Measurements from ENCODE around the gene PTPRA.
"Not testable (repeated sequence)": the region's sequence is repeated elsewhere in the genome, so short reads cannot be mapped to it uniquely, and the experiment has no call there.

PTPRA gene

DNA sequence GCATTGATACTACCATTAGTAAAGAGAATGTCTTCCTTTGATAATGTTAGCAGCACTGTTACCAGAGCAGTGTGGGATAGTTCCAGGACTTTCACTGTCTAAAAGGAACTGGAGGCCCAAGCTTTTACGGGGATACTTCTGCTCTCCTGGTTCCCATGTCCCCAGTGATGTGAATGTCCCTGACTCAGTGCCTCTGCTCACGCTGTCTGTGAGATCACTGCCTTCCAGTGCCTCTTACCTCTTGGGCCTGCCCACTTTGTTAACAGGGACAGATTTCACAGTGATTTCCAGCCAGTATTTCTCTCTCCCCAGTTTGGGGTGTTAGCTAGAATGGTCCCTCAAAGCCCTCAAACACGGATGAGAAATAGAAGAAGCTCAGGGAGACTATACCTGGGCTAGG is 14.4 kb downstream of the PTPRA start:
- DNase-seq (ENCODE audit: low read depth in 3 of 3, low spot score in 1 of 3) = no peak

DNA sequence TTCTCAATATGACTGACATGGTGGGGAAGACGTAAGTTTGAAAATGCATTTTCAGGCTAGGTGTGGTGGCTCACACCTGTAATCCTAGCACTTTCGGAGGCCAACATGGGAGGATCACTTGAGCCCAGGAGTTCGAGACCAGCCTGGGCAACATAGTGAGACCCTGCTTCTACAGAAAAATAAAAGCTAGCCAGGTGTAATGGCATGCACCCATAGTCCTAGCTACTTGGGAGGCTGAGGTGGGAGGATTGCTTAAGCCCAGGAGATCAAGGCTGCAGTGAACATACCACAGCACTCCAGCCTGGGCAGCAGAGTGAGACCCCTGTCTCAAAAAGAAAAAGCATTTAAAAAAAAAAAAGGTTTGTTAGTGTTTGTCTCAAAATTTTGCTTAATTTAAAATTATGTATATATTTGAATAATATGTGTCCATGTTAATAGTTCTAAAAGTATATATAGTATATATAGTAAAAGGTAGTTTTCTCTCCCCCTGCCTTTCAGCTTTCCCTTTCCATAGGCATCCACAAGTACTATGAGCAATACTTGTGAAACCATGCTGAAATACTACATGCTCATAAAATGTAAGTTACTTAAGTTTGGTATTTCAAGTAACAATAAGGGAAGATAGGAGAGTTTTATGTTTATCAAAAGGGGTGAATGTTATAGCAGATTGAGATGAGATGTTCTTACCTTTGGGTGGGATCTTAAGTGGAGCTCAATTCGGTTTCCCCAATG is 15.1 kb downstream of the PTPRA start:
- DNase-seq (ENCODE audit: low read depth in 3 of 3, low spot score in 1 of 3) = no peak

DNA sequence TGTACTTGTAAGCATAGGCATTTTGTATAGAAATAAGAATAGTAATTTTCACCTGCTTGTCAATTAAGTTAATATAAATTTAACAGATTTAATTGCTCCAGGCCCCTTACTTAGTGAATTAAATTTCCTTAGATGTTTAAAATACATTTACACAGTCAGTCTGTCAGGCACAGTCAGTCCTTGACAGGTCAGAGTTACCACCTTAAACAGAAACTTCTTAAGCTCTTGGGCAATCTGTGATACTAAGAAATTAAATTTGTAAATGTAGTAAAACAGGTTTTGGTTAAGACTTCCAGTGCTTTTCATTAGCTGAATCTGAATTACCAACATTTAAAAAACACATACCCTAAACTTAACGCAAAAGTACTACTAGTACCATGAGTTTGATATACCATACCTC is 15.9 kb downstream of the PTPRA start:
- no peak for DNase-seq (ENCODE audit: low read depth in 3 of 3, low spot score in 1 of 3)

DNA sequence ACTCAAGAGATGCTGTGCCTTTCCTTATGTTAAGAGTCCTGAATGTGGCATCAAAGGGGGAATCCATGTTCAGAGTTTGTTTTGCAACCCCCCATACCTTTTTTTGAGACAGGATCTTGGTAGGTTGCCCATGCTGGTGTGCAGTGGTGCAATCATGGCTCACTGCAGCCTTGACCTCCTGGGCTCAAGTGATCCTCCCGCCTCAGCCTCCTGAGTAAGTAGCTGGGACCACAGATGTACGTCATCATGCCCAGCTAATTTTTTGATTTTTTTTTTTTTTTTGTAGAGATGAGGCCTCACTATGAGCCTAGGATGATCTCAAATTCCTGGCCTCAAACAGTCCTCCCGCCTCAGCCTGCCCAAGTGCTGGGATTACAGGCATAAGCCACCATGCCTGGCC is 16.5 kb downstream of the PTPRA start:
- DNase-seq (ENCODE audit: low read depth in 3 of 3, low spot score in 1 of 3) = no peak

DNA sequence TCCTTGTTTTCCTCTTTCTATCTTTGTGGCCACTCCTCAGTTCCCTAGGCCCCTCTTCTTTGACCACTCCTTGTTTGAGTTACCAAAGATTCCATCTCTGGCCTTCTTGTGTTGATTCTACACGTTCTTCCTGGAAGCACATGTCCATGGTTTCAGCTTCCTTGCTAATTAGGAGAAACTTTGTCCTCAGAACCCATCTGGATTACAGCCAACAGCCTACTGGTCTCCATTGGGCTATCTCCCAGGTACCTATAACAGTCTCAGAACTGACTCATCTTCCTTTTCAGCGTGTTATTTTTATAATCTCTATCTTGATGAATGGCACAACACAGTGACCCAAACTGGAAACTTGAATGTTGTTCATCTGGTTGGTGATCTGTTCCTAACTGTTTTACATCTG is 17.5 kb downstream of the PTPRA start:
- DNase-seq (ENCODE audit: low read depth in 3 of 3, low spot score in 1 of 3) = no peak

DNA sequence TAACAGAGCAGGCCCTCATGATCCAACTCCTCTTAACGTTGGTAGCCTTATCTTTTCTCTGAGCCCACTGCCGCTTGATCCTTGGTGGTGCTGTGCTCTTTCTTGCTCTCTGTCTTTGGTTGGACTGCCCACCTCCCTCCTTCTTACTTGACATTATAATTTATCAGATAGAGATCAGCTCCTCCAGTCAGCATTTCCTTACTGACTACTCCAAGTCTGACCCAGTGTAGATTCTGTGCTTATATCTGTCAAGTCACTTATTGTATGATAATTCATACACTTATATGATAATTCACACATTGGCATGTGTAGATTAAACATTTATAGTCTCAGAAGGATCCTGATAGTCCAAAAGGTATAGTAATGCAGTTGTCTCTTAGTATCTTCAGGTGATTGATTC is 18.1 kb downstream of the PTPRA start:
- DNase-seq (ENCODE audit: low read depth in 3 of 3, low spot score in 1 of 3) = no peak

DNA sequence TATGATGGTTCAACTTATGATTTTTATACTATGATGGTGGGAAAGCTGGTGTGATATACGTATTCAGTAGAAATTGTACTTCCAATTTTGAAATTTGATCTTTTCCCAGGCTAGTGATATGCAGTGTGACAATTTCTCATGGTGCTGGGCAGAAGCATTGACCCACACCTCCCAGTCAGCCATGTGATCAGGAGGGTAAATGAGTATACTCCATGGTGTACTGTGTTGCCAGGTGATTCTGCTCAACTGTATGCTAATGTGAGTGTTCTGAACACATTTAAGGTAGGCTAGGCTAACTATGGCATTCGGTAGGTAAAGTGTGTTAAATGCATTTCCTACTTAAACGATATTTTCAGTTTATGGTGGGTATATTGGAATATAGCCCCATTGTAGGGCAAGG is 19.1 kb downstream of the PTPRA start:
- DNase-seq (ENCODE audit: low read depth in 3 of 3, low spot score in 1 of 3) = no peak

DNA sequence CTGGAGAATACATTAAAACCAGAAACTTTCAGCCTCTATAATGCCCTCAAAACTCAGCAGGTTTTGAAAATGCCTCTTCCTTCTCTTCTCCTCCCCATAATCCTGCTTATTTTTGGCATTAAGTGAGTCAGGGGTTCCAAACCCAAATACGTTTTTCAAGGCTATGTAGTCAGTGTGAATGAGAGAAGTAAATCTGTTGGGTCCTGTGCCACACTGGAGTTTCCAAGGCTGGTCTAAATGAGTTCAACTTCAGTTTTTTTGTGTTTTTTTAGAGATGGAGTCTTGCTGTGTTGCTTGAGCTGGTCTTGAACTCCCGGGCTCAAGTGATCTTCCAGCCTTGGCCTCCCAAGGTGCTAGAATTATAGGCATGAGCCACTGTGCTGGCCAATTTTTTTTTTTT is 20.9 kb downstream of the PTPRA start:
- no peak for DNase-seq (ENCODE audit: low read depth in 3 of 3, low spot score in 1 of 3)

DNA sequence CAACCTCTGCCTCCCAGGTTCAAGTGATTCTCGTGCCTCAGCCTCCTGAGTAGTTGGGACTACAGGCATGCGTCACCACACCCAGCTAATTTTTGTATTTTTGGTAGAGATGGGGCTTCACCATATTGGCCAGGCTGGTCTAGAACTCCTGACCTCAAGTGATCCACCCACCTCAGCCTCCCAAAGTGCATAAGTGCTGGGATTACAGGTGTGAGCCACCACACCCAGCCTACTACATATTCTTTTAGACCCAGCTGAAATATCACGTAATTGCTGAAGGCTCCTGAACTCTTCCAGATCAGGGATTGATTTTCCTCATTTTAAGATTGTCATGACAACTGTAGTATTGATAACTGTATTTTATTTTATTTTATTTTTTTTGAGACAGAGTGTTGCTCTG is 21.9 kb downstream of the PTPRA start:
- DNase-seq (ENCODE audit: low read depth in 3 of 3, low spot score in 1 of 3) = not testable (repeated sequence)

DNA sequence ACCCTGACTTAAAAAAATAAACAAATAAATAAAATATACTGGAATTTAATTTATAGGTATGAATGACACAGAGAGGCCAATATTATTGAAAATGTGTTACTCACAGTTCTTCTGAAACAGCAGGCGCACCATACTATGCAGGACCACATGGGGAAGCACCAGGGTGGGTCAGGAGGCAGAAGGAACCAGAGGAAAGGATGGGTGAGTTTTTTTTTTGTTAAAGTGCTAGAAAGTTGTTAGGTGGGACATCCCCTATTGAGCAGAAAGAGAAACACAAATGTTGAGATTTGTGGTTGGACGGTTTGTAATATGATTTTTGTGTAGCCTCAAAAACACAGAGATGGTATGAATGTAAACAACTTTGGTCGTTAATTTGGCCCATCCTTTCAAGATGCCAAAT is 26.0 kb downstream of the PTPRA start:
- no peak for DNase-seq (ENCODE audit: low read depth in 3 of 3, low spot score in 1 of 3)

DNA sequence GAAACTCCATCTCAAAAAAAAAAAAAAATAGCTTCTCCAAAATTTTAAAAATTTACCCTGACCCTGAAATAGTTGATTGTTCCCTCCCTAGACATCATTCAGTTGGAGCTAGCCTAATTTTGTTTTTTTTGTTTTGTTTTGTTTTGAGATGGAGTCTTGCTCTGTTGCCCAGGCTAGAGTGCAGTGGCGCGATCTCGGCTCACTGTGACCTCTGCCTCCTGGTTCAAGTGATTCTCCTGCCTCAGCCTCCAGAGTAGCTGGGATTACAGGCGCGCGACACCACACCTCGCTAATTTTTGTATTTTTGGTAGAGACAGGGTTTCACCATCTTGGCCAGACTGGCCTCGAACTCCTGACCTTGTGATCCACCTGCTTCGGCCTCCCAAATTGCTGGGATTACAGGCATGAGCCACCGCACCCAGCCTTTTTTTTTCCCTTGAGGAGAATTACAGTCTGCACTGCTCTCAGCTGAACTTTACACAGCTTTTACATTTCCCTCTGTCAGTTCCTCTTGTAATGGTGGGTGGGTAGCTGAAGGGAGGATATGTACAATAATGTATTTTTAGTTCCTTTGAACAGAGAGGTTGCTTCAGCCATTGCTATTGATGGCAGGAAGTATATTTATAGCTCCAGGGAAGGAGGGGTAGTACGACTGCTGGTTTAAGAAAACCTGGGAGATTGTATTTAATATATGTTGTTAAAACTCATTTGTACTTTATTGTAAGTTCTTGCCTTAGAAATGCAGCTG is 27.7 kb downstream of the PTPRA start:
- DNase-seq (ENCODE audit: low read depth in 3 of 3, low spot score in 1 of 3) = no peak

DNA sequence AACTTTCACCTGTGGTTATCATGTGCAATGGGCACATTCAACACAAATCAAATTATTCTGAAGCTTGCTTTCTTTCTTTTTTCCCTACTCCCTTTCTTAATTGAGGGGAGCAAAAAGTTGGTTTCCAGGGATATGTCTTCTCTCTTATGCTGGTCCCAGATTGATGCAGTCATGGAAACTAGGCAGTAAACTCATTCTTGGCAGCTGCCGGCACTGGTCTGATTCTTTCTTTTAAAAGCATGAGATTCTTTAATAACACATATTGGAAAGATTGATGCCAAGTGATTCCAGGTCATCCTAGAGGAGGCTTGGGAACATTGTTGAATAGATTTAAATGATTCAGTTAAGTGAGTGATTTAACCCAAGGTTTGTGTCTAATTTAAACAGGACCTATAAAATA is 29.0 kb downstream of the PTPRA start:
- DNase-seq (ENCODE audit: low read depth in 3 of 3, low spot score in 1 of 3) = no peak

DNA sequence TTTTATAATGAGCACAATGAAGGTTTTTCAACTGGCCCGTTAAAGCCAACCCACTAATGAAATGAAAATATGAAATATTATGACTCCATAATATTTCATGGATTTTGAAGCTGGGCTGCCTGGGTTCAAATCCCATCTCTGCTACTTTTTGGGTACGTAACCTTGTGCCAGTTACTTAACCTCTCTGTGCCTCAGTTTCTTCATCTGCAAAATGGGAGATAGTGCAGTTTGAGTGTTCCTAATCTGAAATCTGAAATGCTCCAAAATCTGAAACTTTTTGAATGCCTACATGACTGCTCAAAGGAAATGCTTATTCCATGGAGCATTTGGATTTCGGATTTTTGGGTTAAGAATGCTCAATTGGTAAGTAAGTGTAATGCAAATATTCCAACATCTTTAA is 29.5 kb downstream of the PTPRA start:
- no peak for DNase-seq (ENCODE audit: low read depth in 3 of 3, low spot score in 1 of 3)

DNA sequence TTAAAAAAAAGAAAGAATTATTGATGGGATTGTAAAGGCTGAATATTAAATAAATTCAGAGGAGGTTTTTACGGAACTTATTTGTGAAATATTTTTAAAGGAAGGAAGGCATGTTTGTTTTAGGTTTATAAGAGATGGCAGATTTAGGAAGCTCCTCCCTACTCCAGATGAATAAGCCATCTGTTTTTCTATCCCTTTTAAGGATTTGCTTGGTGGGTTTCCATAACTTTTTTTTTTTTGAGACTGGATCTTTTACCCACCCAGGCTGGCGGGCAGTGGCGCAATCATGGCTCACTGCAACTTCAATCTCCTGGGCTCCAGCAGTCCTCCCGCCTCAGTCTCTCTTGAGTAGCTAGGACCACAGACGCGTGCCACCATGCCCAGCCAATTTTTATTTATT is 30.4 kb downstream of the PTPRA start:
- DNase-seq (ENCODE audit: low read depth in 3 of 3, low spot score in 1 of 3) = no peak

DNA sequence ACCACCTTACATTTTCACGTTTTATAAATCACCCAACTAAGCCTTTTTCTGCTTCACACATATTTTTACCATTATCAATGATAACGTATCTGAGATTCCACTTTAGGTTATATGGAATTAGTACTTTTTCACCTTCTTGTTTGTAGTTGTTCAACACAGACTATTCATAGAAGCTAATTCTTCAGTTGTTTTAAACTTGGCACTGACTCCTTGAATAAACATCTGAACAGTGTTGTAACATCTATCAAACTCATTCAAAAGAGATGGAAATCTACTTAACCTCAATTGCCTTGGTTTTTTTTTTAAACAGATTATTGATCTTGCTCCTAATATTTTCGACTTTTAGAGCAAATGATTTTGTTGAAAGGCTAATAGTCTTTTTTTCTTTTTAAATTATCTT is 34.2 kb downstream of the PTPRA start:
- DNase-seq (ENCODE audit: low read depth in 3 of 3, low spot score in 1 of 3) = no peak

DNA sequence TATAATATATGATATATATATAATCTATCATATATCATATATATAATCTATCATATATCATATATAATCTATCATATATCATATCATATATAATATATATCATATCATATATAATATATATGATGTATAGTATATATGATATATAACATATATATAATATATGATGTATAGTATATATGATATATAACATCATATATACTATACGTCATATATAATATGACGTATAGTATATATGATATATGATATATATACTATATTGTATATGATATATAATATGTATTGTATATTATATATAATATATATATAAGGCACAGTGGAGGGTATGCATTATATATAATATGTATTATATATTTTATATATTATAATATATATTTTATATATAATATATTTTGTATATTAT is 36.7 kb downstream of the PTPRA start:
- no peak for DNase-seq (ENCODE audit: low read depth in 3 of 3, low spot score in 1 of 3)

DNA sequence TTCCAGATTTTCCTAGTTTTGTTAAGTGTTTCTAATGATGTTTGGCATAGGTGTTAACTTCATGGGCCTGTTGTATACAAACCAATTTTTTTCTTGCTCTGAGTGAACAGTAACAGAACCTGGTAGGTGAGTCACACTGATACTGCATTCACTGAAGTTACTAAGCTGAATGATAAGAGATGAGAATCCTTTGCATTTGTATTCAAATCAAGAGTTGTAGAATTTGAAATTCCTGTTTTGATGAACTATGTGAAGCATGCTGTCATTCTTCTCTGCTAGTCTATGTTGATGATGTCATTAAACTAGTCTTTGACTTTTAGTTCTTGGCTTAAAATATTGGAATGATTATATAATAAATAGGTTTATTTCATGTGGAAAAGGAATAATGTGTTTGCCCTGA is 37.9 kb downstream of the PTPRA start:
- no peak for DNase-seq (ENCODE audit: low read depth in 3 of 3, low spot score in 1 of 3)

DNA sequence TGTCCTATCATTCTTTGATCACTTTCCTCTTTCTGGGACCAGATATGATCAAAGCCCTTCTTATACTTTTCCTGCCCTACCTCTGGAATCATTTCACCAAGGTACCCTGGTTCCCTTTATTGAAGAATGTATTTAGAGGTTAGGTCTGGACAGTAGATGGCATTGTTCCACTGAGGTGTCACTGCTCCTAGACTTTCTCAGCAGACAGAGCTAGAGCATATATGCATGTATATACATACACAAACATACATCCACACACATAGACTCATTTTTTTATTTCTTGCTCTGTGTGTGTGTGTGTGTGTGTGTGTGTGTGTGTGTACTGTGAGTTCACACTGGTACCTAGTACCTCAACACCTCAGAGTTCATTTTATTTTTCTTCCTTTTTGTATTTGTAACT is 40.9 kb downstream of the PTPRA start:
- no peak for DNase-seq (ENCODE audit: low read depth in 3 of 3, low spot score in 1 of 3)

DNA sequence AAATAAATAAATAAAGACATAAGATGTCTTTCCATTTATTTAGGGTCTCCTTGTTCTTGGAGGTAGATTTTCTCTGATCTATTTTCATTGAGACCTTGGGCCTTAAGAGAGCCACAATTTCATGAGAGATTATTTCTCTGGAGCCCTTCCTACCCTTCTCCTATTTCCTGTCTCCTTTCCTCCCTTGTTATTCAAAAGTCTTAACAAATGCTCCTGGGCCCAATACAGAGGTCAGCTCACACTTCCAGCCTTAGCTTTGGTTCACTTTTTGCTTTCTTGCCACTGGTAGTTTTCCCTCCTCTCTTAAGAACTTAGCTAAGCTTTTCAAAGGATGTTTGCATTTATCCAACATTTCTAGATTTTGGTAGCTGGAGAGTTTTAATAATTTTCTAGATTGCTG is 44.0 kb downstream of the PTPRA start:
- DNase-seq (ENCODE audit: low read depth in 3 of 3, low spot score in 1 of 3) = no peak

DNA sequence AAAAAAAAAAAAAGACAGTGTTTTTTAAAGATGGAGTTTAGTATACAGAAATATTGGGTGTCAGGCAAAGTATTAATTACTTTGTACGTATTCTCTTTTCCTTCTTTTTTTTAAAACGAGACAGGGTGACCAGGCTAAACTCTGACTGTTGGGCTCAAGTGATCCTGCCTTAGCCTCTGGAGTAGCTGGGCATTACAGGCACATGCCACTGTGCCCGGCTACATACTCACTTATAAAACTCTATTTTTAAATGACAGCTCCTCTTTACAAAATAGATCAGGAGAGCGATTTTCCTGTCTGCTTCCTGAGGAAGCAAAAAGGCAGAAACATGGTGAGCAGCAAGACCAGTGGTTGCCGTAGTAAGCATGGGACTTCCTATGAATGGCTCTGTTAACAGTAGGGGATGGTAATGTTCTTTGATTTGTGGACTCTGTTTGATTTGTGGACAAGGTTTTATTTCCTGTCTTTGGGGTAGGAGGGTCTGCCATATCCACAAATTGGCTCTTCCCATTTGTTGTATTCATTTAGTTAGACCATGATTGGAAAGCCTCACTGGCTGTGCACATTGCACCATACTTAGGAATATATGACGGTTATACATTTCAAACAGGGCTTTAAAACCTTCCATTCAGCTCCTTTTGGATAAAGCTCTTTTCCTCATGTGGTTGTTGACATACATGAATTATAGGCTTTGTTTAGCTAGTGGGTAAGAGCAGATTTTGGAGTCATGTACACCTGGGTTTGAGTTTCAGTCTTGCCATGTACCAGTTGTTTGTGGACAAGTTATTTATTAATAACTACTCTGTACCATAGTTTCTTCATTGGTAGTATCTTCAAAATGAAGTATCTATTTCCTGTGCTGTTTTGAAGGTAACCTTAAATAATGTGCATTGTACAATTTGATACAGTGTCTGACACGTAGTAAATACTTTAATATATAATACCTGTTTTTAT is 45.1 kb downstream of the PTPRA start:
- no peak for DNase-seq (ENCODE audit: low read depth in 3 of 3, low spot score in 1 of 3)

DNA sequence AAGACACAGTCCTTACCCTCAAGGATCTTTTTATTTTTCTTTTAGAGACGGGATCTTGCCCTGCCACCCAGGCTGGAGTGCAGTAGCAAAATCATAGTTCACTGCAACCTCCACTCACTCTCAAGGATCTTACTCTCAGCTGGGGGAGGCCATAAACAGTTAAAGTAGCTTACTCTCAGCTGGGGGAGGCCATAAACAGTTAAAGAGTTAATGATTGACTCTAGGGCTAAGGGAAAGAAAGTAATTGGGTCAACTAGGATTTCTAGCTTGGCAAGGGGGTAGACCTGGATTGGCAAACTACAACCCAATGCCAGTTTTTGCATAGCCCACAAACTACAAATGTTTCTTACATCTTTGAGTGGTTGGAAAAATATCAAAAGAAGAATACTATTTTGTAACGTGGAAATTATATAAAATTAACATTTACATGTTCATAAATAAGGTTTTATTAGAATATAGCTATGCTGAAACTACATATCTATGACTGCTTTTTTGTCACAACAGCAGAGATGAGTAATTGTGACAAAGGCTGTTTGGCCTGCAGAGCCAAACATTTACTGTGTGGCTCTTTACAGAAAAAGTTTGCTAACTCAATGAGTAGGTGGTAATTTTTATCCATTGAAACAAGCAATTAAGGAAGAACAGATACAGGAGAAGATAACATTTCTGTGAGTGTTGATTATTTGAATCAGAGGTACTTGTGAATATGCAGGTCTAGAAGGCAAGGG is 46.4 kb downstream of the PTPRA start:
- no peak for DNase-seq (ENCODE audit: low read depth in 3 of 3, low spot score in 1 of 3)
